MM.1S (cell line): Measurements from ENCODE around the gene MRLN.
"Not testable (repeated sequence)": the region's sequence is repeated elsewhere in the genome, so short reads cannot be mapped to it uniquely, and the experiment has no call there.

ENCODE experiments used
- CTCF ChIP-seq: fragments of 300-600 bp; sonication (generic); IDR thresholded peaks from 2 replicates; pipeline ENCODE4 v1.5.1; 2016; ENCODE audit warnings: antibody characterized with exemption, low read length, mixed read lengths
- EZH2 ChIP-seq: fragments of 300-600 bp; sonication (generic); optimal IDR thresholded peaks from 2 replicates; pipeline ENCODE3; 2017; ENCODE audit warnings: low read depth, mild to moderate bottlenecking, antibody characterized with exemption, low read length, mixed read lengths
- EZH2phosphoT487 ChIP-seq: fragments of 300-600 bp; sonication (generic); IDR thresholded peaks from 2 replicates; pipeline ENCODE4 v1.6.1; 2018; ENCODE audit warnings: antibody characterized with exemption, low read length

- not testable (repeated sequence) for TF ChIP-seq CTCF, EZH2, EZH2phosphoT487
These were observed 8.5 kb downstream of the MRLN start for GRCh38 chr10:59744762-59745161.
